ENCODE data around the gene TMEM79. TPM values are rescaled to one million over a fixed set of nuclear protein-coding genes. Genes with fewer than 3 reads are reported as not detected.

The TMEM79 gene
- total and polyA plus RNA-seq, 2 donors (not counting 3 experiments of a cell fraction or from before 2014, with no cell fraction given), result 3.0 to 4.8 TPM

DNA sequence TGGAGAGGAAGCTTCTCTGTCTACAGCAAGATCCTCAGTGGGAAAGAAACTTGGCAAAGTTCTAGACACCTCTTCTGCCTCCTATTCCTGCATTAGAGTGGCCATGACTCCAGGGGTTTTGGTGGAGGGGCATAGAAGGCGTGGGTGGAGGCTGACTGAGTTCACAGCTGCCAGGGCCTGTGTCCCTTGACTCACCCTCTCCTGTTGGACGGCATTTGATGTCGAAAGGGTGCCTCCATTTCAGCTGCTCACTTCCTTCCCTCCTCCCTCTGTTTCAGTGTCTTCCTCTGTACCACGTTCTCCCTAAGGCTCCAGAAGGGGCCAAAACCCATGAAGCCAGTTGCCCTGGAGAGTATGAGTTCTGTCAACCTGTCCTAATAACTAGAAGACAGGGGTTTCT lies 632 bp downstream of the TMEM79 start:
- peaks cover 28% of the 10 kb centered on the region for H3K79me2 ChIP-seq (ENCODE audit: control insufficient read depth, insufficient read depth, low read length)
- no peak overlapping the region for H2AFZ ChIP-seq (ENCODE audit: low read depth, low read length)
- DNase-seq (ENCODE audit: low read depth, low spot score), result no peak
- H3K27me3 ChIP-seq (ENCODE audit: control insufficient read depth in 2 of 2, insufficient read depth in 2 of 2, low read length in 2 of 2), result no peaks in the 10 kb centered on the region
- FAIRE-seq, result no peak
- intact Hi-C loops (cut with micrococcal nuclease), result no loop called here
- no peak overlapping the region for H3K9ac ChIP-seq (replicated peaks; ENCODE audit: extremely low read depth, insufficient read depth, low read length)
- H3K4me3 ChIP-seq (replicated peaks in 1 of 3; ENCODE audit: insufficient read depth in 1 of 3, low read depth in 1 of 3, low read length in 3 of 3), result no peak overlapping the region
- H3K4me1 ChIP-seq (ENCODE audit: control insufficient read depth, extremely low read depth, insufficient read depth, low read length), result peaks cover 14% of the 10 kb centered on the region
- dilution Hi-C loops (cut with MboI; ENCODE audit: extremely low pct_ligation_motif_present, low sequenced_read_pairs), result no loop called here
- H4K20me1 ChIP-seq (replicated peaks; ENCODE audit: control insufficient read depth, extremely low read depth, insufficient read depth, low read length), result peaks cover 2% of the 10 kb centered on the region
- ChIA-PET POLR2A (no interaction called here), CTCF (no interaction called here)
- H3K27ac ChIP-seq (ENCODE audit: insufficient read depth, low read depth, low read length), result no peak overlapping the region
- H3K36me3 ChIP-seq (ENCODE audit: control insufficient read depth in 2 of 2, extremely low read depth in 1 of 2, insufficient read depth in 2 of 2, low read length in 2 of 2), result peaks cover 0 to 2% of the 10 kb centered on the region in 2 experiments
- H3K9me1 ChIP-seq (replicated peaks; ENCODE audit: control insufficient read depth, extremely low read depth, insufficient read depth, low read length), result no peaks in the 10 kb centered on the region
- H3K4me2 ChIP-seq (ENCODE audit: insufficient read depth, low read length), result no peak overlapping the region
- BruUV-seq (replicated peaks), result no TSS peak
- TF ChIP-seq, protein P1, sequence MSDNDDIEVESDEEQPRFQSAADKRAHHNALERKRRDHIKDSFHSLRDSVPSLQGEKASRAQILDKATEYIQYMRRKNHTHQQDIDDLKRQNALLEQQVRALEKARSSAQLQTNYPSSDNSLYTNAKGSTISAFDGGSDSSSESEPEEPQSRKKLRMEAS (IDR thresholded peaks at IDR 0.05; ENCODE audit: insufficient read depth, insufficient read length), result no peak
- TF ChIP-seq FOS (IDR thresholded peaks at IDR 0.05; ENCODE audit: borderline replicate concordance, insufficient read depth, low read length), result no peak
- TF ChIP-seq EZH2 (IDR thresholded peaks at IDR 0.05; ENCODE audit: borderline replicate concordance, low read depth, low read length, severe bottlenecking), result no peak
- TF ChIP-seq GATA2 (IDR thresholded peaks at IDR 0.05; ENCODE audit: insufficient read depth, insufficient read length, low read depth, low read length), result no peak
- TF ChIP-seq MYC (IDR thresholded peaks at IDR 0.05; ENCODE audit: low read depth, low read length), result no peak
- no peak for TF ChIP-seq JUN (IDR thresholded peaks at IDR 0.05; ENCODE audit: borderline replicate concordance, insufficient read depth, insufficient read length, low read depth)
- TF ChIP-seq POLR2AphosphoS5 (IDR thresholded peaks at IDR 0.05; ENCODE audit: insufficient read depth, low read depth, low read length), result no peak
- TF ChIP-seq, protein P2, sequence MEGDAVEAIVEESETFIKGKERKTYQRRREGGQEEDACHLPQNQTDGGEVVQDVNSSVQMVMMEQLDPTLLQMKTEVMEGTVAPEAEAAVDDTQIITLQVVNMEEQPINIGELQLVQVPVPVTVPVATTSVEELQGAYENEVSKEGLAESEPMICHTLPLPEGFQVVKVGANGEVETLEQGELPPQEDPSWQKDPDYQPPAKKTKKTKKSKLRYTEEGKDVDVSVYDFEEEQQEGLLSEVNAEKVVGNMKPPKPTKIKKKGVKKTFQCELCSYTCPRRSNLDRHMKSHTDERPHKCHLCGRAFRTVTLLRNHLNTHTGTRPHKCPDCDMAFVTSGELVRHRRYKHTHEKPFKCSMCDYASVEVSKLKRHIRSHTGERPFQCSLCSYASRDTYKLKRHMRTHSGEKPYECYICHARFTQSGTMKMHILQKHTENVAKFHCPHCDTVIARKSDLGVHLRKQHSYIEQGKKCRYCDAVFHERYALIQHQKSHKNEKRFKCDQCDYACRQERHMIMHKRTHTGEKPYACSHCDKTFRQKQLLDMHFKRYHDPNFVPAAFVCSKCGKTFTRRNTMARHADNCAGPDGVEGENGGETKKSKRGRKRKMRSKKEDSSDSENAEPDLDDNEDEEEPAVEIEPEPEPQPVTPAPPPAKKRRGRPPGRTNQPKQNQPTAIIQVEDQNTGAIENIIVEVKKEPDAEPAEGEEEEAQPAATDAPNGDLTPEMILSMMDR (IDR thresholded peaks at IDR 0.05; ENCODE audit: extremely low read depth in 1 of 2, insufficient read depth in 1 of 2, low read depth in 1 of 2, low read length in 2 of 2), result no peak
- no peak for TF ChIP-seq POLR2A (IDR thresholded peaks at IDR 0.05; ENCODE audit: low read depth, low read length)
- H3K9me3 ChIP-seq (replicated peaks; ENCODE audit: control insufficient read depth, insufficient read depth, low read length), result no peaks in the 10 kb centered on the region
